HEK293 (cell line): ENCODE measurements around the gene SLC6A17.

ENCODE experiments used
- KLF7 ChIP-seq: fragments of 450-650 bp; formaldehyde crosslinking; IDR thresholded peaks from 2 replicates; pipeline ENCODE4 v1.5.1; 2016; ENCODE audit warnings: missing biosample characterization, missing genetic modification characterization, borderline replicate concordance
- YY1 ChIP-seq: fragments of 450-650 bp; formaldehyde crosslinking; IDR thresholded peaks from 2 replicates; pipeline ENCODE4 v1.5.1; 2018; ENCODE audit warnings: missing biosample characterization, missing genetic modification characterization
- ZNF133 ChIP-seq: fragments of 450-650 bp; formaldehyde crosslinking; IDR thresholded peaks from 2 replicates; pipeline ENCODE4 v1.5.1; 2016; ENCODE audit warnings: missing biosample characterization, missing genetic modification characterization
- ZNF202 ChIP-seq: fragments of 450-650 bp; formaldehyde crosslinking; IDR thresholded peaks from 2 replicates; pipeline ENCODE4 v1.5.1; 2016; ENCODE audit warnings: missing biosample characterization, missing genetic modification characterization, borderline replicate concordance
- ZNF280D ChIP-seq: fragments of 450-650 bp; formaldehyde crosslinking; IDR thresholded peaks from 2 replicates; pipeline ENCODE4 v1.5.1; 2016; ENCODE audit warnings: missing biosample characterization, missing genetic modification characterization
- TF ChIP-seq, protein P1 (sequence below): fragments of 450-650 bp; formaldehyde crosslinking; IDR thresholded peaks from 2 replicates; pipeline ENCODE4 v1.5.1; 2016; ENCODE audit warnings: missing biosample characterization, missing genetic modification characterization, low read depth
- TF ChIP-seq, protein P2 (sequence below): fragments of 450-650 bp; formaldehyde crosslinking; IDR thresholded peaks from 2 replicates; pipeline ENCODE4 v1.5.1; 2016; ENCODE audit warnings: missing biosample characterization, missing genetic modification characterization

GRCh38 chr1:110138956-110139355, 11.3 kb upstream of the SLC6A17 start:
- TF ChIP-seq YY1 (tag by site-specific recombination) (no peak), ZNF133 (tag by site-specific recombination) (no peak), ZNF280D (tag by site-specific recombination) (no peak), ZNF202 (tag by site-specific recombination) (no peak), KLF7 (tag by site-specific recombination) (no peak)
- TF ChIP-seq, protein P1, sequence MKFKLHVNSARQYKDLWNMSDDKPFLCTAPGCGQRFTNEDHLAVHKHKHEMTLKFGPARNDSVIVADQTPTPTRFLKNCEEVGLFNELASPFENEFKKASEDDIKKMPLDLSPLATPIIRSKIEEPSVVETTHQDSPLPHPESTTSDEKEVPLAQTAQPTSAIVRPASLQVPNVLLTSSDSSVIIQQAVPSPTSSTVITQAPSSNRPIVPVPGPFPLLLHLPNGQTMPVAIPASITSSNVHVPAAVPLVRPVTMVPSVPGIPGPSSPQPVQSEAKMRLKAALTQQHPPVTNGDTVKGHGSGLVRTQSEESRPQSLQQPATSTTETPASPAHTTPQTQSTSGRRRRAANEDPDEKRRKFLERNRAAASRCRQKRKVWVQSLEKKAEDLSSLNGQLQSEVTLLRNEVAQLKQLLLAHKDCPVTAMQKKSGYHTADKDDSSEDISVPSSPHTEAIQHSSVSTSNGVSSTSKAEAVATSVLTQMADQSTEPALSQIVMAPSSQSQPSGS, result peak; percentile 92
- TF ChIP-seq, protein P2, sequence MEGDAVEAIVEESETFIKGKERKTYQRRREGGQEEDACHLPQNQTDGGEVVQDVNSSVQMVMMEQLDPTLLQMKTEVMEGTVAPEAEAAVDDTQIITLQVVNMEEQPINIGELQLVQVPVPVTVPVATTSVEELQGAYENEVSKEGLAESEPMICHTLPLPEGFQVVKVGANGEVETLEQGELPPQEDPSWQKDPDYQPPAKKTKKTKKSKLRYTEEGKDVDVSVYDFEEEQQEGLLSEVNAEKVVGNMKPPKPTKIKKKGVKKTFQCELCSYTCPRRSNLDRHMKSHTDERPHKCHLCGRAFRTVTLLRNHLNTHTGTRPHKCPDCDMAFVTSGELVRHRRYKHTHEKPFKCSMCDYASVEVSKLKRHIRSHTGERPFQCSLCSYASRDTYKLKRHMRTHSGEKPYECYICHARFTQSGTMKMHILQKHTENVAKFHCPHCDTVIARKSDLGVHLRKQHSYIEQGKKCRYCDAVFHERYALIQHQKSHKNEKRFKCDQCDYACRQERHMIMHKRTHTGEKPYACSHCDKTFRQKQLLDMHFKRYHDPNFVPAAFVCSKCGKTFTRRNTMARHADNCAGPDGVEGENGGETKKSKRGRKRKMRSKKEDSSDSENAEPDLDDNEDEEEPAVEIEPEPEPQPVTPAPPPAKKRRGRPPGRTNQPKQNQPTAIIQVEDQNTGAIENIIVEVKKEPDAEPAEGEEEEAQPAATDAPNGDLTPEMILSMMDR (tag by site-specific recombination), result no peak
